Stimulated activated CD8-positive, alpha-beta memory T cell treated with anti-CD3 and anti-CD28 coated beads, Interleukin-12 subunit alpha, Interleukin-12 subunit beta, amount 100 ng/mL, for 4 hours (primary cell): ENCODE measurements around the gene HMCN2.
"Not testable (repeated sequence)": the region's sequence is repeated elsewhere in the genome, so short reads cannot be mapped to it uniquely, and the experiment has no call there.

Source experiments
- DNase-seq: peaks from one replicate; pipeline ENCODE4 v3.0.0-alpha.2; 2020; ENCODE audit warnings: low read depth

Gene HMCN2

DNA sequence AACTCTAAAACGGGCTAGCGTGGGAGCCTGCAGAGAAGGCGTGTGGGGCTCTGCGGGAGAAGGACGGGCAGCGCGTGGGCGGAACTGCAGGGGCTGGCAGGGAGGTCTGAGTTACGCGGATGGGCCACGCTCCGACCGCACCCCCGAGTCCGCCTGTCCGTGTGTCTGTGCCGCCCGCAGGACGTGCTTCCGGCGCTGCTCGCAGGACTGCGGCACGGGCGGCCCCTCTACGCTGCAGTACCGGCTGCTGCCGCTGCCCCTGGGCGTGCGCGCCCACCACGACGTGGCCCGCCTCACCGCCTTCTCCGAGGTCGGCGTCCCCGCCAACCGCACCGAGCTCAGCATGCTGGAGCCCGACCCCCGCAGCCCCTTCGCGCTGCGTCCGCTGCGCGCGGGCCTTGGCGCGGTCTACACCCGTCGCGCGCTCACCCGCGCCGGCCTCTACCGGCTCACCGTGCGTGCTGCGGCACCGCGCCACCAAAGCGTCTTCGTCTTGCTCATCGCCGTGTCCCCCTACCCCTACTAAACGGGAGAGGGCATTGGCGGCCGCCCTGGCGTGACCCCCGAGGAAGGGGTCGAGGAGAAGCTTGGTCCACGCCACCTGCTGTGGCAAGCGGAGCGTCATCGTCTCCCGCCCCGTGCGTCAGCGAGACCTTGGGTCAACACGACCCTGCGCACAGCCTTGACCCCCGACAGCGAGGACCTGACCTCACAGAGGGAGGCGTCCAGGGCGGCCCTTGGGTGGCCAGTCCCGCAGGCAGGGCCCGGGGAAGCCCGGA, 167.8 kb downstream of the HMCN2 start:
- no peak for DNase-seq

- DNase-seq, result no peak
Measured at GRCh38 chr9:130433947-130434262, 168.3 kb downstream of the HMCN2 start.

DNA sequence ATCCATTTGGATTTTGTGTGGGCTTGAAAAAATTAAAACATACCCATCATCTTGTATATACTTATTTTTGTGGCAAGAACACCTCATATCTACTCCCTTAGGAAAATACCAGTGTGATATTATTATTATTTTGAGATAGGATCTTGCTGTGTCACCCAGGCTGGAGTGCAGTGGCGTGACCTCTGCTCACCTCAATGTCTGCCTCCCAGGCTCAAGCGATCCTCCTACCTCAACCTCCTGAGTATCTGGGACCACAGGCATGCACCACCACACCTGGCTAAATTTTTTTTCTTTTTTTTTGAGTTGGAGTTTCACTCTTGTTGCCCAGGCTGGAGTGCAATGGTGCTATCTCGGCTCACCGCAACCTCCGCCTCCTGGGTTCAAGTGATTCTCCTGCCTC, 169.1 kb downstream of the HMCN2 start:
- DNase-seq, result not testable (repeated sequence)

DNA sequence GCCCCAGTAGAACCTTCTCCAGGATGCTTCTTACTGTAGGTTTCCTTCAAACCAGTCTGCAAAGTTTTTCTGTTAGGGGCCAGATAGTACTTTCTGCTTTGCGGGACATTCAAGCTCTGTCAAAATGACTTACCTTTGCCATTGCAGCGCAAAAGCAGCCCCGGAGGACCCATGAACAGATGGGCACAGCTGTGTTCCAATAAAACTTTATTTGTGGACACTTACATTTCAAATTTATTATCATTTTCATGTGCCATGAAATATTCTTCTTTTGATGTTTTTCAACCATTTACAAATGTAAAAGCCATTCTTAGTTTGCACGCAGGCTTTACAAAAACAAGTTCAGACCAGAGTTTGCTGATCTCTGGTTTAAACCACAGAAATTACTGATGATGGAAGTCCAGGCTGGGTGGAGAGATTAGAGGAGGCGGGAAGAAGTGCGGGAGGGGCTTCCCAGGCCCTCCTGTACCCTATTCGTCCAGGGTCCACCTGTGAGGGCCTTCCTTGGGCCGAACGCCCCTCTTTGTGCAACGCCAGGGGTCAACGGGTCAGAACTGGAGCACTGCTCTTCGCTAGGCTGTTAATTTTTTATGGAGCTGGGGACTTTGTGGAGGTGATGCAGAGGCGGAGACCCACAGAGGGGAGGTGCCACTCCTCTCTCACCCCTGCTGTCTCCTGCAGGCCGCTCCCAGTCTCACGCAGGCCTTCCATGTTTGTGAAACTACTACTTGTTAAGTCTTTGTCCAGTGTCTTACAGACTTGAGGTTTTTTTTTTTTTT, 171.6 kb downstream of the HMCN2 start:
- DNase-seq, result no peak

- no peak for DNase-seq
Measured at GRCh38 chr9:130438382-130438981, 172.9 kb downstream of the HMCN2 start.

- DNase-seq, result no peak
Measured at GRCh38 chr9:130441031-130441430, 175.5 kb downstream of the HMCN2 start.

- DNase-seq, result no peak
Measured at GRCh38 chr9:130442746-130443455, 177.3 kb downstream of the HMCN2 start.

DNA sequence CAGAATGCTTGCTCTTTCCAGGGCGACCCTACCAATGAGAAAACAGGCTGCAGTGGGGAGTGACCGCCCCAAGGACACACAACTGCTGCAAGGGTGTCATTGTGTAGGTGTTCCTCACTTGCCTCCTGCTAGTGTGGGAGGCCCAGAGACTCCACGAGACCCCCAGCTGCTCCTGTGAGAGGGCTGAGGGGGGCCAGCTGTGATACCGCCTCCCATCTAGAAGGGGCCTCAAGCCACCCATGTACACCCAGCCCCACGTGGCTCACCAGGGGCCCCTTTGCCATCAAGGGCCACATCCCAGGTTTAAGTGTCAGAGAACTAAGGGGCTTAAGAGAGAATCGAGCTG, 177.9 kb downstream of the HMCN2 start:
- no peak for DNase-seq

DNA sequence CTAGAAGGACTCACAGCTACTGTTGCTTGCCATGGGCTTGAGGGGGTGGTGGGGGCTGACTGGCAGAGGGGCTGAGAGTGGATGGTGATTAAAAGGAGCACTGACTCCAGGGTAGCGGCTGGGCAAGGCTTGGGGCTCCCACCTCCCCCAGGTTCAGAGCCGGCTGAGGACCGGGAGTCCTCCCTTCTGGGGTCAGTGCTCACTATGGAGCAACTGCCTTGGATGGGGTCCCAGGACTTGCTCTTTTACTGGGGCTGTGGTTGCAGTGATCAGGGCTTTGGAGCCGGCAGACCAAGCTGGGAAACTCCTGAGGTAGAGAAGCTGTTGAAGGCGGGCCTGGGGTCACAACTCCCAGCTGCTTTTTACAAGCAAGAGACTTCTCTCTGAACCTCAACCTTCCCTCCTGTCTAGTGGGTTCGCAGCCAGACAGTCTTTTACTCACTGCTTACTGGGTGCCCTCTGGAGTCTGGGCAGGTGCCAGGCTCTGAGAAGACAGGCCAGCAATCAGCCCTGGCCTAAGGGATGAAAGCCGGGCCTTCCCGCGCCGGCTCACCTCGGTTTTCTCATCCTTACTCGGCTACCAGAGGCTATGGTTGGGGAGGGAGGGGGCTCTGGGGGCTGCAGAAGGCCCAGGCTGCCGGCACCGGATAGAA, 178.4 kb downstream of the HMCN2 start:
- DNase-seq, result no peak

DNA sequence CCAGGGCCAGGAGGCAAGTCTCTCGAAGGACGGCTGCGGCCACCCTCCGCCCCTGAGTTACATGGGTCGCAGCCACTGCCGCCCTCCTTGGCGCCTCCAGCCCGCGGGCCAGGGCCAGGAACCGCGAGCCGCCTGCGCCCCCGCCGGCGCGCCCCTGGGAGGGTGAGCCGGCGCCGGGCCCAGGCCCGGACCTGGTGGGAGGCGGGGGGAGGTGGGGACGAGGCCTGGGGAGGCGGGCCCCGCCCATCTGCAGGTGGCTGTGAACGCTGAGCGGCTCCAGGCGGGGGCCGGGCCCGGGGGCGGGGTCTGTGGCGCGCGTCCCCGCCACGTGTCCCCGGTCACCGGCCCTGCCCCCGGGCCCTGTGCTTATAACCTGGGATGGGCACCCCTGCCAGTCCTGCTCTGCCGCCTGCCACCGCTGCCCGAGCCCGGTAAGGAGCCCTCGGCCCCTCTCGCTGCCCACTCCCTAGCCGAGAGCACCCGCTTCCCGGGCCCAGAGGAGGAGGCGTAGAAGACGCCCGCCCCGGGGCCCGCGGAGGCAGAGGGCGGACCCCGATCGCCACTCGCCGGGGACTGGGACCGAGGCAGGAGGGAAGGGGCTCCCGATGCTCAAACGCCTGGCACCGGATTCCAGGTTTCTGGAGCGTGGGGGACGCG, 179.1 kb downstream of the HMCN2 start, which contains the start of gene ASS1:
ASS1 (plus strand) TSS at position 397 of the 657 bp plus-strand sequence. CDS start 7,268 bp downstream, outside the sequence.
- peak; percentile 49 for DNase-seq

DNA sequence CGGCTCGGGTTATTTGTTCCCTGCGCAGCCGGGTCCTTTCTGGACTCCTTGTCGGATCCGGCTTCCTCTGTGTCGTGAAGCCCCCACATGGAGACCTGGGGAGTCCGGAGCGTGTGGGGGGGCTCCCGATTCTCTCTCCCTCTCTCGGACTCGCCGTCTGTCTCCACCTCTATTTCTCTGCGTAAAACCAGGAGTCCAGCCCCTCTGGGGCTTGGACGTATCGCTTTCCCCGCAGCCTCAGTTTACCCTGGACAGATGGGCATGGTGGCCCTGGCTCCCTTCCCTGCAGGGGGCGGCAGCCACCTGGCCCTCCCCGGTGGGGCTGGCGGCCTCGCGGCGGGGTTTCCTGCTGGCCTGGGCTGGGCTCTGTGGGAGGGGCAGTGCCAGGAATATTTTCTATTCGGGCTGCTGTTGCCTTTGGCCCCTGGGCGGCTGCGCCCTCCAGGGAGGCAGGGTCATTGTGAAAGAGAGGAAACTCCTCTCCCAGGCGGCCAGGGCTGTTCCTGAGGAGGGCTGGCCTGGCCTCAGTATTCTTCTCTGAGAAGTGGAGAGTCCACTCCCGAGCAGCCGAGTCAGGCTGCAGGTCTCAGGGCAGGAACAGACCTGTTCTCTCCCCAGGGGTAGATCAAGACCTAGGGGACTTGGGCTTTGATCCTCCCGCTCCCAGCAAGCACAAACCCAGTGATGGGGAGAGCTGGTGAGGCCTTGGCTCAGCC, 179.9 kb downstream of the HMCN2 start:
- no peak for DNase-seq

GRCh38 chr9:130446101-130446861, 180.7 kb downstream of the HMCN2 start:
- DNase-seq, result no peak

GRCh38 chr9:130447193-130447816, 181.7 kb downstream of the HMCN2 start:
- DNase-seq, result no peak

DNA sequence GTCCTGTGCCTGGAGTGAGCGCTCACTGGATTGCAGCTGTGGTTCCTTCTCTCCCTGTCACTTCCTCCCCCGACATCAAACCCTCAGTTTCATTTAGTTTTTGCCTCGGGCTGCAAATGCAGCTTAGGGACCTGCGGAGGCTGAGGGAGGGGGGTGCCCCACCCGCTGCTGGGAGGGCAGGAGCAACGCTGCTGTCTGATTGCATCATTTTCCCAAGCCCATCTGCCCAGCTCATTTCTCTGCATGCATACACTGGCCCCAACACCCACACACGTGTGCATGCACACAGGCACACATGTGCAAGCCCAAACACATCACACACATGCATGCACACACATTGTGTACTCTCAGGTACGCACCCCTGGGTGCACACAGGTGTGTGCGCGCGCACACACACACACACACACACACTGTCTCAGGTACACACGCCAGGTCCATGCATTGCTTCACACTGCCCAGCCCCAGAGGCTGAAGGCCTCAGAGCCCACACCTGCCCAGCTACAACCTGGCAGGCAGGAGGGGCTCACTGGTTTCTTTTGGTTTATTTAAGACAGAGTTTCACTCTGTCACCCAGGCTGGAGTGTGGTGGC, 182.6 kb downstream of the HMCN2 start:
- DNase-seq, result no peak

DNA sequence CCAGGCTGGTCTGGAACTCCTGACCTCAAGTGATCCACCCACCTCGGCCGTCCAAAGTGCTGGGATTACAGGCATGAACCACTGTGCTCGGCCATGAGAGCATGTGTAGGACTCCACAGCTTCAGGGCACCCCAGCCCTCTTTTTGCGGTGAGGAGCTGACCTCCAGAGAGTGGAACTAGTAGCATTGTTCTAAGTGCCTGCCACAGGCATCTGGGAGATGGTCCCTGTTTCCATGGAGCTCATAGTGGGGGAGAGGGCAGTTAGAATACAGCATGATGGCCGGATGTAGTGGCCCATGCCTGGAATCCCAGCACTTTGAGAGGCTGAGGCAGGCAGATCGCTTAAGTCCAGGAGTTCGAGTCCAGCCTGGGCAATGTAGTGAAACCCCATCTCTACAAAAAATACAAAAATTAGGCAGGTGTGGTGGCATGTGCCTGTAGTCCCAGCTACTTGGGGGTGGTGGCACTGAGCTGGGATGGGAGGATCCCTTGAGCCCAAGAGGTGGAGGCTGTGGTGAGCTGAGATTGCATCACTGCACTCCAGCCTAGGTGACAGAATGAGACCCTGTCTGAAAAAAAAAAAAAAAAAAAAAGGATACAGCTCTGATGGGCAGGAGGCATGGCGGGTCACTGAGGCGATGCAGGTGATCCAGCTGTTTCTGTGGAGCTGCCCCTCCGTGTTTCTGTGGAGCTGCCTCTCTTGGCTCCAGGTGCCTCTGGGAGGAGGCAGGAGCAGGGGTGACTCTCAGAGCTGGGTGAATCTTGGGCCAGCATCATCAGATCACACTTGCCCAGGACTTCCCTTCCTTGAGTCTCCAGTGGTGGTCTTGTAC, 183.4 kb downstream of the HMCN2 start:
- DNase-seq, result no peak

- no peak for DNase-seq
Measured at GRCh38 chr9:130450344-130451003, 184.9 kb downstream of the HMCN2 start.

DNA sequence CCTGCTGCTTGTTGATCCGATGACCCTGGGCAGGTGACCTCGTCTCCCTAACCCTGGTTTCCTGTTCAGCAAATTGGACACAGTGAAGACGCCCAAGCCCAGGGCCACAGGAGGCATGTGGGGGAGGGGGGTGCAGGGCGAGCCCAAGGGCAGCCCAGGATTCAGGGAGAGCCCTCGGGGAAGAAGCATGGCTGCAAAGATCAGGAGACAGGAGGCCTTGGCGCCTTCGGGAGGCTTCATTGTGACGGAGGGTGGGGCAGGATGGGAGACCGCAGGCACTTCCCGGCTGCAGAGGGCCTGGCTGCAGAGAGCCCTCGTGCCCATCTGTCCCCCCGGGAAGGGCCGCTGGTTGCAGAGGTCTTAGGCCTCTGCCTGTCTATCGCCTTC, 185.4 kb downstream of the HMCN2 start:
- no peak for DNase-seq
